HG02943 (cell line): ENCODE results near the gene TMA7B.
"Not testable (repeated sequence)": the region's sequence is repeated elsewhere in the genome, so short reads cannot be mapped to it uniquely, and the experiment has no call there.

Experiments
- ATAC-seq: cut with Tn5 transposase; IDR thresholded peaks from one replicate; pipeline ENCODE4 v1.9.1; 2021; ENCODE audit warnings: mild to moderate bottlenecking, low read depth, moderate library complexity; ENCODE audit not compliant: unreplicated experiment

TMA7B gene

GRCh38 chr22:39979048-39979447 lies 18.9 kb downstream of the TMA7B start:
- ATAC-seq: no peak

GRCh38 chr22:39979458-39979857 lies 19.3 kb downstream of the TMA7B start:
- ATAC-seq: no peak

- no peak for ATAC-seq
Observed at GRCh38 chr22:39980596-39980995, 20.4 kb downstream of the TMA7B start.

GRCh38 chr22:39983346-39983745 lies 23.1 kb downstream of the TMA7B start:
- ATAC-seq: no peak

- ATAC-seq: no peak
Observed at GRCh38 chr22:39984006-39984405, 23.8 kb downstream of the TMA7B start.

- ATAC-seq: no peak
Observed at GRCh38 chr22:39984746-39985145, 24.5 kb downstream of the TMA7B start.

GRCh38 chr22:39985383-39986035 lies 25.3 kb downstream of the TMA7B start:
- ATAC-seq: no peak

- no peak for ATAC-seq
Observed at GRCh38 chr22:39988386-39989114, 28.4 kb downstream of the TMA7B start.

- no peak for ATAC-seq
Observed at GRCh38 chr22:39989633-39990032, 29.4 kb downstream of the TMA7B start.

- no peak for ATAC-seq
Observed at GRCh38 chr22:39990686-39991085, 30.5 kb downstream of the TMA7B start.

GRCh38 chr22:39991159-39991860 lies 31.1 kb downstream of the TMA7B start:
- no peak for ATAC-seq

GRCh38 chr22:39992088-39992826 lies 32.1 kb downstream of the TMA7B start:
- no peak for ATAC-seq

GRCh38 chr22:39992894-39993293 lies 32.7 kb downstream of the TMA7B start:
- ATAC-seq: not testable (repeated sequence)

- no peak for ATAC-seq
Observed at GRCh38 chr22:39994041-39994565, 33.9 kb downstream of the TMA7B start.

- no peak for ATAC-seq
Observed at GRCh38 chr22:39994566-39995392, 34.6 kb downstream of the TMA7B start, which contains the start of gene FAM83F. Gene FAM83F (plus strand): TSS chr22:39994954. CDS start chr22:39995043, 89 bp downstream.

- ATAC-seq: no peak
Observed at GRCh38 chr22:39995393-39996252, 35.4 kb downstream of the TMA7B start.

- no peak for ATAC-seq
Observed at GRCh38 chr22:39996732-39997131, 36.5 kb downstream of the TMA7B start.

GRCh38 chr22:39997421-39997820 lies 37.2 kb downstream of the TMA7B start:
- ATAC-seq: no peak
